PC-3 (cell line): ENCODE data around the gene POLD1.

Experiments
- EZH2 ChIP-seq: fragments of 300-600 bp; sonication (generic); IDR thresholded peaks from one replicate; pipeline ENCODE4 v1.6.1; 2017; ENCODE audit warnings: antibody characterized with exemption, mild to moderate bottlenecking, low read length; ENCODE audit not compliant: unreplicated experiment
- TF ChIP-seq, protein P1 (sequence below): fragments of 300-600 bp; sonication (generic); conservative IDR thresholded peaks from 2 replicates; pipeline ENCODE4 v1.5.1; 2017; ENCODE audit warnings: antibody characterized with exemption, low read depth, mild to moderate bottlenecking, low read length

- TF ChIP-seq, protein P1, sequence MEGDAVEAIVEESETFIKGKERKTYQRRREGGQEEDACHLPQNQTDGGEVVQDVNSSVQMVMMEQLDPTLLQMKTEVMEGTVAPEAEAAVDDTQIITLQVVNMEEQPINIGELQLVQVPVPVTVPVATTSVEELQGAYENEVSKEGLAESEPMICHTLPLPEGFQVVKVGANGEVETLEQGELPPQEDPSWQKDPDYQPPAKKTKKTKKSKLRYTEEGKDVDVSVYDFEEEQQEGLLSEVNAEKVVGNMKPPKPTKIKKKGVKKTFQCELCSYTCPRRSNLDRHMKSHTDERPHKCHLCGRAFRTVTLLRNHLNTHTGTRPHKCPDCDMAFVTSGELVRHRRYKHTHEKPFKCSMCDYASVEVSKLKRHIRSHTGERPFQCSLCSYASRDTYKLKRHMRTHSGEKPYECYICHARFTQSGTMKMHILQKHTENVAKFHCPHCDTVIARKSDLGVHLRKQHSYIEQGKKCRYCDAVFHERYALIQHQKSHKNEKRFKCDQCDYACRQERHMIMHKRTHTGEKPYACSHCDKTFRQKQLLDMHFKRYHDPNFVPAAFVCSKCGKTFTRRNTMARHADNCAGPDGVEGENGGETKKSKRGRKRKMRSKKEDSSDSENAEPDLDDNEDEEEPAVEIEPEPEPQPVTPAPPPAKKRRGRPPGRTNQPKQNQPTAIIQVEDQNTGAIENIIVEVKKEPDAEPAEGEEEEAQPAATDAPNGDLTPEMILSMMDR: no peak
- no peak for TF ChIP-seq EZH2
These were observed 83.4 kb downstream of the POLD1 start for GRCh38 chr19:50467566-50467965.
